ENCODE results near the gene ASB4.

Gene ASB4

GRCh38 chr7:95558864-95559263 is 73.1 kb downstream of the ASB4 start:
- DNase-seq: no peak

DNA sequence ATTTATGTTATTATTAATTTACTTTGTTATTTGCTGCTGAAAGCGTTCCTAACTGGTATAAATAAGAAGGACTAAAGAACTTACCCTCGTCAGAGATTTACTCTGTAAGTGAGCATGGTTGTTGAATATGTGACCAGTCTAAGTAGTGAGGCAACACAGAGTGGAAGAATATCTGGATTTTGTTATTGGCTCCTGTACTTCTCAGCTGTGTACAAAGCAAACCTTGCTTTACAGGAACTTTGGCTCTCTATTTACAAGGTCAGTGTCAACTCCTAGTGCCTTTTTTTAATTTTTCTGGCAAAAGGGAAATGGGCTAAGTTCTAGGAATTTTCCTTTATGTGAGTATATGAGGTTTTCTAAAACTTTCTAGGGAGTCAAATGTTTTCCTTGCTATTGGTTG is 74.9 kb downstream of the ASB4 start:
- no peak for DNase-seq

GRCh38 chr7:95569720-95570119 is 84.0 kb downstream of the ASB4 start:
- no peak for DNase-seq

- no peak for DNase-seq
Measured at GRCh38 chr7:95577137-95577536, 91.4 kb downstream of the ASB4 start.

GRCh38 chr7:95578299-95578855 is 92.6 kb downstream of the ASB4 start:
- DNase-seq: no peak

- DNase-seq: no peak
Measured at GRCh38 chr7:95579318-95579717, 93.6 kb downstream of the ASB4 start.

- DNase-seq: no peak
Measured at GRCh38 chr7:95581467-95581866, 95.7 kb downstream of the ASB4 start.

GRCh38 chr7:95582578-95583293 is 97.0 kb downstream of the ASB4 start:
- no peak for DNase-seq

DNA sequence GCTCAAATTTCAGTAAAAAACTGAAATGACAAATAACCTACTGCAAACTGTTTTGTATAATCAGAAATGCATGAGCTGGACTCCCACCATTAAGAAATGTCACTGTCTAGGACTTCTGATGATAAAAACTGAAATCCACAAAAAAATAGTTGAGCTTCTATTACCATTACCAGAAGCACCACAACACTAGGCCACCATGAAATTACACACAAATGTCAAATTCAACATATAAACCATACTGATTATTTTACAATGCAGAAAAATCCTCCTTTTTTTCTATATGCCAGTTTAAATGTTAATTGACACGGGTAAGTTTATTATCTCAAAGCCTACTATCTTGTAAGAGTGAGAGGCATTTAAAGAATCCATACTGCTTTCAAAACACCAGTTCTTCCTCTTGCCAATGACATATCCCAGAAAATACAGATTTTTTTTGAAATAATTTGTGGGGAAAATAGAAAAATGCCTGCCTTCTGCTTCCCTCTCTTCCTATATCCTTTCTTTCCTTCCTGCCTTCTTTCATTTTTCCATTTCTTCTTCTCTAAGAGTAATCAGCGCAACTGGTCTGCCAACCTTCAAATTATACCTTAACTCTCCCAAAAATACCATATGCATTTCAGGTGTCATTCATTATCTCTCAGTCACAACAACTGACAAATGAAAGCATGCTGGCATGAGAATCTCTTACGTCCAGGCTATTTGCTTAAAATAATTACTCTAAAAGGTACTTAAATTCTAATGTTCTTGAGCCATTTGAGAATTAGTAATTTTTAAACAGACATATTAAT is 98.3 kb downstream of the ASB4 start:
- DNase-seq: no peak

DNA sequence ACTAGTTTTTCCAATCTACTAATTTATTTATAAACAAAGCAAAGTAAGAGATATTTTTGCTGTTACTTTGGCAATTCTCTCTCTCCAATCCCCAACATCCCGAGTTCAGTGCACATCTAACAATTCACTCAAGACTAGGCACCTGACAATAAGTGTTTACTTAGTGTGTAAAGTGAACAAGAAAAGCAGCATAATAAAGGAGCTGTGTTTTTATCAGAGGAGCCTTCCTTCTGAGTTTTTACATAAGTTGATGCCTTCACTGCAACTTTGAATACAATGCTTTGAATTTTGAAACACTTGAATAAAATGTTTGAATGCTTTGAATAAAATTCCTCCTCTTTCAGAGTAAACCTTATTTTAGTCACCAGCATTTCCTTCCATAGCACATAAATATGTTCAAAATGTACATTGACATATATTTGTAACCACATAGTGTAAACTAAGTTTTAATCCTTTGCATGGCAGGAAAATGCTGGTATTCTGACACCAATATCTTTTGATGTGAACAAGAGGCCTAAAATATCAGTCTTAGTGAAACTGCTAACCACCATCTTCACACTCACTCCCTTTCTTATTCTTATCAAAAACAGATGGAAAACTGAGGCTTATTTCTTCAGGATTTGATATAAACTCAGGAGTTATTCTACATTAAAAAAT is 99.2 kb downstream of the ASB4 start:
- no peak for DNase-seq

DNA sequence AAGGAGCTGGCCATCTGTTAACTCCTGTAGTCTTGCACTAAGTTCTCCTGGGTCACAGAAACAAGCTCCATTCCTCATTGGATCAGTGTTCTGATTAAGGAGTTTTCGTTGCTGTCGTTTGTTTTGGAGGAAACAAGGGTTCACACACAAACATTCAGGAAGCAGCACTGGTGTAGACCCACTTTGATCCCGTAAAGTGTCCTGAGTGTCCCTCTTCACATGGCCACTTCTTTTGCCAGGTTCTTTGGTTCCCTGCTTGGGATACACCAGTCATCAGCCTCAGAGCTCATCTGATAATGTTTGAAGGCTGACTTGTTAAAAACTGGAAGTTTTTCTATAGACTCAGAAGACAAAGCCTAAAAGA is 99.7 kb downstream of the ASB4 start:
- DNase-seq: no peak

GRCh38 chr7:95586951-95587301 is 101.2 kb downstream of the ASB4 start:
- DNase-seq: no peak

GRCh38 chr7:95589031-95589430 is 103.3 kb downstream of the ASB4 start:
- DNase-seq: no peak

GRCh38 chr7:95589766-95590165 is 104.0 kb downstream of the ASB4 start:
- DNase-seq: no peak
